GM18867 (cell line): ENCODE data around the gene MACROD1.

Experiments used
- ATAC-seq: cut with Tn5 transposase; IDR thresholded peaks from one replicate; pipeline ENCODE4 v1.9.1; 2021; ENCODE audit warnings: mild to moderate bottlenecking, moderate library complexity; ENCODE audit not compliant: unreplicated experiment

Gene MACROD1, protein sequence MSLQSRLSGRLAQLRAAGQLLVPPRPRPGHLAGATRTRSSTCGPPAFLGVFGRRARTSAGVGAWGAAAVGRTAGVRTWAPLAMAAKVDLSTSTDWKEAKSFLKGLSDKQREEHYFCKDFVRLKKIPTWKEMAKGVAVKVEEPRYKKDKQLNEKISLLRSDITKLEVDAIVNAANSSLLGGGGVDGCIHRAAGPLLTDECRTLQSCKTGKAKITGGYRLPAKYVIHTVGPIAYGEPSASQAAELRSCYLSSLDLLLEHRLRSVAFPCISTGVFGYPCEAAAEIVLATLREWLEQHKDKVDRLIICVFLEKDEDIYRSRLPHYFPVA

GRCh38 chr11:64165842-64166635, at the start of gene MACROD1:
Gene MACROD1 (minus strand): TSS chr11:64166113. CDS start chr11:64165994, 119 bp downstream.
- peak; percentile 82 for ATAC-seq

DNA sequence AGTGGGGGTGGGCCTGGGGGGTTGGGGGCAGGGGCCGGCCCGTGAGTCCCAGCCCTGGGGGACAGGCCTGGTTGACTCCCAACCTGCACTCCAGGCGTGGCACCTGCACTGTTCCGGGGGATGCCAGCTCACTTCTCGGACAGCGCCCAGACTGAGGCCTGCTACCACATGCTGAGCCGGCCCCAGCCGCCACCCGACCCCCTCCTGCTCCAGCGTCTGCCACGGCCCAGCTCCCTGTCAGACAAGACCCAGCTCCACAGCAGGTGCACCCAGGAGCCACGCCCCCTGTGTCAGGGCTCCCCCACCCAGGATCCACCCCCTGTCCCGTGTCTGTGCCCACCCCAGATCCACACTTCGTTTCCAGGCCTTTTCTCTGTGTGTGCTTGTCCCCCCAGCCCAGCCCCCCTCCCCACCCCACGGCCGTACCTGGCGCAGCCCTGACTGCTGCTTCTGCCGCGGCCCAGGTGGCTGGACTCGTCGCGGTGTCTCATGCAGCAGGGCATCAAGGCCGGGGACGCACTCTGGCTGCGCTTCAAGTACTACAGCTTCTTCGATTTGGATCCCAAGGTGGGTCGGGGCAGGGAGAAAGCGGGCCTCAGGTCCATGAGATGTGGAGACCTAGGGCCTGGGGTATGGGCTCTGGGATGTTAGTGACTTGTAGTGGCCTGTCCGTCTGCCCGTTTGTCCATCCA, 45.4 kb upstream of the MACROD1 start:
- ATAC-seq: no peak

- no peak for ATAC-seq
Observed at GRCh38 chr11:64210301-64211020, 44.5 kb upstream of the MACROD1 start.

- no peak for ATAC-seq
Observed at GRCh38 chr11:64209563-64209843, 43.6 kb upstream of the MACROD1 start.

GRCh38 chr11:64208796-64209562, 43.1 kb upstream of the MACROD1 start:
- no peak for ATAC-seq

GRCh38 chr11:64208086-64208795, 42.3 kb upstream of the MACROD1 start:
- ATAC-seq: no peak

DNA sequence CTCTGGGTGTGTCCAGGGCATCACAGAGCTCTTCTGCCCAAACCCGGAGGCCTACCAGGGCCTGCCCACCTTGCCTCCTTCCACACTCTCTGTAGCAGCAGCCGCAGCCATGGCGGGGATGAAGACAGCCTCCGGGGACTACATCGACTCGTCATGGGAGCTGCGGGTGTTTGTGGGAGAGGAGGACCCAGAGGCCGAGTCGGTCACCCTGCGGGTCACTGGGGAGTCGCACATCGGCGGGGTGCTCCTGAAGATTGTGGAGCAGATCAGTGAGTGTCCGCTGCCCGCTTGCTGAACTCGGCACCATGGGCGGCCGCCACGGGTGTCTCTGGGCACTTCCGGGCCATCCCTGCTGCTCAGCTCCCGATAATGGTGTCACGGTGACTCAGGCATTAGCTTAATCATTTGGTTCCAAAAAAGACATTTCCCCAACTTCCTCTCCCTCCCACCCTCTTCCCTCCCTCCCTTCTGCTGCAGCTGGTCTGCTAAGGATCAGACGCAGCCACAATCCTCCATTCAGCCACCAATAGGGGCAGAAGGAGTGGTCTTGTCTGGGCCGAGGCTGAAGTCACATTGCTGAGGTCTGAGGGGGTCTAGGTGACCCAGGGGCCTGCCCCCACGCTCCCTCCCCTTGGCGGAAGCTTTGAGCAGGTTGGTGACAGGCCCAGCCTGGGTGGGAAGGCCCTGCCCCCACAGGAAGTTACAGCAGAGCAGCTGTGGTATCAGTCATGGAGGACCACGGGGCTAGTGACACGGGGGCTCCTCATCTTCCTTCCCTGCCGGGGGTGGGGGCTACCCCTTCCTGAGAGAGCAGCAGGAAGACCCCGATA, 41.6 kb upstream of the MACROD1 start:
- ATAC-seq: peak; percentile 54

DNA sequence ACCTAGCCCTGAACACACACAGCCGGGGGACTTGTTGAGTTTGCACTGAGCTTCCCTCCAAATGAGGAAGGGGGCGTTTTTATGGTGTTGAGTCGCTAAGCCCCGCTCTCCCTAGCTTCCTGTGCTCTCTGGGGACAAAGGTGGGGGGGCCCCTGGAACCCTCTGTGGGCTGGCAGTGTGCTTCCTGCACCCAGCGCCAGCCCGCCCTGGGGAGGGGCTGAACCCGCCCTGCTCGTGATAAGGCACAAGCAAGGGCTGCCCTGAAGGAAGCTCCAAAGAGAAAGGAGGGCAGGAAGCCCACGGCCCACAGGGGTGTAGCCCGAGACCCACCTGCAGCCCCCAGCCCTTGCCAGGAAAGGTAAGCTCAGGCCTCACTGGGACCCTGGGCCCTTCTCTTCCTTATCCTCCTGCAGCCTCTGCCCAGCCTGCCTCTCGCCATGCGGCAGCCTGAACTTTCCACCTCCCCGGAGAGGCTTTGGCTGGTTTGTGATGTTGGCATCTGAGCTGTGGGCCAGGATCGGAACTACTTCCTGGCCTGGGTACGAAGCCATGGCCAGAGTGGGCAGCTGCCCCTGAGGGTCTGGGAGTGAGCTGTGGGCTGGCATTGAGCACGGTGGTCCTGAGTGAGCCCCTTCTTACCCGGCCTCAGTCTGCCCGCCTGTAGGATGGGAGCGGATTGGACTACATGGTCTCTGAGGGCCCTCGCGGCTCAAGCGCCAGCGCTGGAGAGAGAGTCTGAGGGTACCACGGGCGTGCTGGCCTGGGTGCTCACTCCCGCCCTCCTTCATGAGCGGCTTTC, 40.7 kb upstream of the MACROD1 start, which contains the start of gene FERMT3:
FERMT3 (plus strand) TSS at position 265 of the 799 bp plus-strand sequence. CDS start 644 bp downstream, outside the sequence.
- peak; percentile 41 for ATAC-seq

DNA sequence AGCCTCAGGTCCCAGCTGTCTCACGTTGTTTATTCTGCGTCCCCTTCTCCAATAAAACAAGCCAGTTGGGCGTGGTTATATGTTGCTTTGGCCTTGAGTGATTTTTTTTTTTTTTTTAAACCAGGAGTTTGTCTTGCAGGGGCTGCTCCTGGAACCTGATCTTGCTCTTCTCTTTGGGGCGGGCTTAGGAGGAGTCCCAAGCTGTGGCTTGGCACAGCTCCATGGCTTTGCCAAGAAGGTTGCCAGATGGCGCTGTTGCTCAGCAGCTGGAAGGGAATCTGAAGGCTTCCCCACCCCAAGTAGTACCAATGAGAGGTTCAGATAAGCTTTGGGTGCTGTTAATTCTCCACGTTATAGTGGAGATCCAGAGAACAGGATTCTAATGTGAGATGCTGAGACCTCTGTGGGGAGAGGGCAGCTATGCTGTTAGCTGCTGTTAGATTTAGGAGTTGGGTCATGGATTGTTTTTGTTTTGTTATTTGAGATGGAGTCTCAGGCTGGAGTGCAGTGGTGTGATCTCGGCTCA, 38.6 kb upstream of the MACROD1 start:
- no peak for ATAC-seq

- ATAC-seq: no peak
Observed at GRCh38 chr11:64204080-64204440, 38.1 kb upstream of the MACROD1 start.

- ATAC-seq: no peak
Observed at GRCh38 chr11:64203421-64204079, 37.6 kb upstream of the MACROD1 start.

DNA sequence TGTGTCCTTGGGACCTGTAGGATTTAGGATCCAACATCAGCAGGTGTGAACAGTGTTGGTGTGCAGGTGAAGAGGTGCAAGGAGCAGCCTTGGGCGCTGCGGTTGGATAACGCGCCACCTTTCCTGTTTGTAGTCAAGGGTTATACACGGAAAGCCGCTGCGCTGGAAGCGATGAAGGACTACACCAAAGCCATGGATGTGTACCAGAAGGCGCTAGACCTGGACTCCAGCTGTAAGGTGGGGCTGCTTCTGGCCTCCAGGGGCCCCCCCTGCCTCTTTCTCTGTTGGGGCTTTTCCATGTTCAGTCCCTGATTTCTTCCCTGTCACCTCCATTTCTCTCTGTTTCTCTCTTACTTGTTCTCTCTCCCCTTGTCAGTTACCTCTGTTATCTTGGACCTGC, 37.1 kb upstream of the MACROD1 start:
- no peak for ATAC-seq

DNA sequence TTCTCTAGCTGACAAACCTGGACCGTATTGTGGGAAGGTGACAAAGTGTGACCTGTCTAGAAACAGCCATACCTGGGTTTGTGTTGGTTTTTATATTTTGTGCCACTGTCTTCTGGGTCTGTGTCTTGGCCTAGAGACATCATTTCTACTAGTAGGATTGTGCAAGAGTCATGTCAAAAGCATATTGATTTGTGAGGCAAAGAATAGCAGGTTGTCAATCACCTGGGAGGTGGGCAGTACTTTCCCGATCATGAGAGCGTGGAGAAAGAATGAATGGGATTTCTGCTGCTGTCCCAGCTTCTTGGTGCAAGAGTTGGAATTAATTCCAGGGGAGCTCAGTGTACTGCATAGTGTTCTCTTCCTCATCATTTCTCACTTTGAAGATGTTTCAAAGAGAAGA, 35.6 kb upstream of the MACROD1 start:
- ATAC-seq: no peak

DNA sequence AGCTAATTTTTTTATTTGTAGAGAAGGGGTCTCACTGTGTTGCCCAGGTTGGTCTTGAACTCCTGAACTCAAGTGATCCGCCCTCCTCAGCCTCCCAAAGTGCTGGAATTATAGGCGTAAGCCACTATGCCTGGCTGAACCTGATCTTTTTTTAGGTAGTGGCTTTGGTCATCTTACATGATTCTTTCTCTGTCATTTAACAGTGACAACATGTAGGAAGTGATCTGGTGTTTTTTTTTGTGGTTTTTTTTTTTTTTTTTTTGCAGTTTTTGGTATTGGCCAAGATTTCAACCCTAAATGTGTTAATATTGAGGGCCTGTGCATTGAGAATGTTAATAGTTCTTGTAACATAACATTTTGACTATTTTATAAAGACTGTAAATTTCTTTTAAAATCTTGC, 32.6 kb upstream of the MACROD1 start:
- no peak for ATAC-seq

DNA sequence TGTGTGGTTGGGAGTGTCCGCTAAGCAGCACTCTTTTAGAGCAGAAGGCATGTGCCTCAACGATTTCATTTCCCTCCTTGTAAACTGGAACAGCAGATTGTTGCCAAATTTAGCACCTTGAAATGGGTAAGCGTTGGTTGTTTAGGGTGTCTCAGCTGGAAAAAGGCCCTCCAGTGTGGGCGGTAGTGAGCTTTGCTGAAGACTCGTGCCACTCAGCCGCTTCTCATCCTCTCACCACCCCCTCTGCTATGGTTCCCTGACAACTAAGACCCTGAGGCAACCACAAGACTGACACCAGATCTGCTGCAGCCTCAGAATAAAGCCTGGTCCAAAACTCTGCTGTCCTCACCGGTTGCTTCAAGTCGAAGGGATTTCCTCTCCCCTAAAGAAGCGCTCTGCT, 30.7 kb upstream of the MACROD1 start:
- no peak for ATAC-seq

- no peak for ATAC-seq
Observed at GRCh38 chr11:64192434-64192833, 26.5 kb upstream of the MACROD1 start.

- no peak for ATAC-seq
Observed at GRCh38 chr11:64186492-64187165, 20.7 kb upstream of the MACROD1 start.
